ENCODE measurements around the gene SNTG2.
"Not testable (repeated sequence)": the region's sequence is repeated elsewhere in the genome, so short reads cannot be mapped to it uniquely, and the experiment has no call there.

The SNTG2 gene

DNA sequence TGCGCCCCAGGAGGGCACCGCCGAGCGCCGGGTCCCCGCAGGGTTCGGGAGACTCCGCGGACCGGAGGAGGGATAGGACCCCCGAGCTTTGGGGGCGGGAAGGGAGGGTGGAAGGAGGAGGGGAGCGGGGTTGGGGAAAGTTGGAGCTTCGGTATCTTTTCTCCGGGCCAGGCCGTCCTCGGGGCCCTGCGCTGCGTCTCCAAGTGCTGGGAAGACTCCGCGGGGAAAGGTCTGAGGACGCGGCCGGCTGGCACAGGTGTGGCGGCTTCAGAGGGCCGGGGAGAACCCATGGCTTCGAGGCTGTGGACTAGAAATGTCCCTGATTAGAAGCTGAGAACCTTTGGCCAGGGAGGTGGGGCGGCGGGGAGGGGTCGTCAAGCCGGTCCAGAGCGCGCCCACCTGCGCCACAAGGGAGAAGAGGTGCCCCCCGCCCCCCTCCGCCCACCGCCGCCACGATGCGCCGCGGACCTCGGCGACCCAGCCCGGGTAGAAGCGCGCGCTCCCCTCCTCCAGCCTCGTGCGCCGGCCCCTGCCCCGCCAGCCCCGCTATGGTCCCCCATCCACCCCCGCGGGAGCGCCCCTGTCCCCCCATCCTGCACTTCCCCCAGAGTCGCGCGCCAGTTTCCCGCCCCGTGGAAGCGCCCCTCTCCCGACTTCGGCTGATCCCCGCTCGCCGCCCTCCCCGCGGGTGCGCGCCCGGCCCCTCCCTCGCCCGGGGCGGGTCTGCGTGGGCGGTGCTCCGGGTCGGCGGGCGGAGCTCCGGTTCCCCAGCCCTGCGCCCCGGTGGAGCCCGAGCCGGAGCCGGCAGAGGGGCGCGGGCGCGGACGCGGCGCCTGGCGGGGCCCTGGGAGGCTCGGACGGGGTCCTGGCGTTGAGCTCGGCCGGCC lies at the start of gene SNTG2:
Gene SNTG2 (plus strand): TSS at position 770 of the 887 bp plus-strand sequence. CDS start 148 bp downstream, outside the sequence.
- DNase-seq (ENCODE audit: low read depth), result peak; percentile 46

DNA sequence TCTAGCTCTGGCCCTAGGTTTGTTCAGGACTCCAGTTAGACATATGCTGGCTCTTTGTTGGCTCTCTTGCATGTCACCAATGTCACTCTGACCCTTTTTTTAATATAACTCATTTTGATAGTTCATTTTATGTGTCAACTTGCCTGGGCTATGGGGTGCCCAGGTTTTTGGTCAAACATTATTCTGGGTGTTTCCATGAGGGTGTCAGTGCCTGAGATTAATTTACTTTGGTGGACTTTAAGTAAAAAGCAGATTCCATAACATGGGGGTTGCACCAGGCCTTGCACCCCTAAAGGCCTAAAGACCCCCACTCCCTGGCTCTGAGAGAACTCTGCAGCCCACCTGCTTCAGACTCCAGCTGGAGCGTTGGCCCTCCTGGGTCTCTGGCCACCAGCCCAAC lies 48.1 kb upstream of the SNTG2 start:
- DNase-seq (ENCODE audit: low read depth), result no peak

DNA sequence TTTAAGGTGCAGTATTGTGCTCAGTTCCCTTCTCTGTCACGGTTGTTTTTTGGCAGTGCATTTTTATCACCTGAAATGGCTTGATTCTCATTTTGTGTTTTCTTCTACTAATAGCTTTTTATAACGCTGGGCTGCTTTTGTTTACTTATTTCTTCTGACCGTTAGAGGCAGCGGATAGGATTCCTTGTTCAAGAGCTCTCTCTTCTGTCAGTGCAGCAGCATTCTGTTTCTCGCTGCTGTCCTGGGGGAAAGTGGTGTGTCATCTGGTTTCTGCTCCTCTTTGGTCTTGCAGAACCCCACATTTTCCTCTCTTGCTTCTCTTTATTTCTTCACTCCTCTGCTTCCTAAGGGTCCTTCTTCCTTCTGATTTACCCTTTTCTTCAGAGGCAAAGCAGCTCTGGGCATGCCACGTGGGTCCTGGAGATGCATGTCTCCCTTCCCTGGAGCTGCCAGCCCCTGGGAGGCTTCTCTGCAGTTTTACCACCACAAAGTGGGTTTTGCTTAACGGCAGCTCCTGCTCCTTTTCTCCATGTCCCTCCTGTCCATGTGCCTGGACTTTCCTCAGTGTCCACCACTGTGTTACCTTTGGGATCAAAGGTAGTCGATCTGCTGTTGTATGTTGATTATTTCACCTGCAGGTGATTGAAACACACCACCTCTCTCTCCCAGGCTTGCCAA lies 47.3 kb upstream of the SNTG2 start:
- DNase-seq (ENCODE audit: low read depth), result no peak

DNA sequence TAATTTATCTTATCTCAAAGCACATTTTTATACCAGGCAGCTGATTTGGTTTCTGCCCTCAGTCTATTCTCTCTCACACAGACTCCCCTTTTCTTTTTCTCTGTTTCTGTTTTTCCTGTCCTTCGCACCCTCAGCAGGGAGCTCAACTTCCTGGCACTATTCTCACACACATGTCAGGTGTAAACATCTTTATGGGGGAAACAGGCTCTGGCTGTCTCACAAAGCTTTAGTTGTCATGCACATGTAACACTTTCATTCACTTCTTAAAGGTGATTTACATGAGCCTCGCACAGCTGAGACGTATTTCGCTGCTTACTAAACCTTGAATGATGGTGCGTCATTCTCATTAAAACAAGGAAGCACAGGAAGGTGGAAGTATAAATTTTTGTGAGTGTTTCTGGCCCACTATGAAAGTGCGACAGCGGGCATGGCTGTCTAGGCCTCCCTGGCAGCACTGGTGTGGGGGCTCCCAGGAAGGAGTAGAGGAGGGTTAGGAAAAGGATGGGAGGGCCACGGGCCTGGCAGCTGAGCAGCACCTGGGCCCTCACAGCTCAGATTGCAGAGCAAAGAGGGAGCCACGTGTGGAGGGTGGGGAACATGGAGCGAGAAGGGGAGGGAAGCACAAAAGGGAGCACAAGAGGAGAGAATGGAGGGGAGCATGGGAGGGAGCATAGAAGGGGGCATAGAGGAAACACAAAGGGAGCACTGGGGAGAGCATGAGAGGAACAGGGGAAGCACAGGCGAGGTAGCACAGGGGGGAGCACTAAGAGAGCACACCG lies 46.2 kb upstream of the SNTG2 start:
- no peak for DNase-seq (ENCODE audit: low read depth)

DNA sequence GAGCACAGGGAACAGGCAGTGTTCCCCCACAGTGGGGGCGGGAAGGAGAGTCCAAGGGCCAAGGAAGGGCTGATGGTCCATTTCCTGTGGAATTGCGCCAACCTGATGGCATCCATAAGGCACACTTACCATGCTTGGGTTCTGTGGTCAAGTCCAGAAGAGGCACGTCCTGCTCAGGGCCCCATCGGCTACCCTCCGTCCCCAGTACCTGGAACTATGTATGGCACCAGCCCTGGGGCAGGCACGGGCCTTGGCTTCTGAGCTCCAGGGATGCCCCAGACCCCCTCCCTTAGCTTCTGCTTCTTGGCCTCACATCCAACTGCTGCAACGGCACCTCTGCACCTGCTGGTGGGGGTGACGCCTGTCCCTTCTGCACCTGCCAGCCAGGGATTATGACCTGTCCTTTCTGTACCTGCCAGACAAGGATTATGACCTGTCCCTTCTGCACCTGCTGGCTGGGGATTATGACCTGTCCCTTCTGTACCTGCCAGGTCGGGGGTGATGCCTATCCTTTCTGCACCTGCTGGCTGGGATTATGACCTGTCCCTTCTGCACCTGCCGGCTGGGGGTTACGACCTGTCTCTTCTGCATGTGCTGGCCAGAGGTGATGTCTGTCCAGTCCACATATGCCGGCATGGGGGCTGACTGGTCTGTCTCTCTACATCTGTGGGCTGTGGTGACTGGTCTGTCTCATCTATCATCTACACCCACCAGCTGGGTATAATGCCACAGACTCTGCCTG lies 45.4 kb upstream of the SNTG2 start:
- no peak for DNase-seq (ENCODE audit: low read depth)

DNA sequence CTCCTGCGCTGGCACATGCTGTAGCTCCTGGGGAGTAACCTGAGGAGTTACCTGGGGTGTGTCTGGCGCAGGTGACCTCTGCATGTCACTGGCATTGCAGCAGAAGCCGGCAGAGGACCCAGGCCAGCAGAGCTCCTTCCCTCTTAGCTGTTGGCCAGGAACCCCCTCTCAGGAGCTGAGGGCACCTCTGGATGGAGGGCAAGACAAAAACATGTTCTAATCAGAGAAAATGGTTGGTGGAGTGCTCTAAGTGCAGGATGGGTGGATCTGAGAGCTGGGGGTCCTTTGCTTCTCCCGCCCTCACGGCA lies 44.9 kb upstream of the SNTG2 start:
- no peak for DNase-seq (ENCODE audit: low read depth)

DNA sequence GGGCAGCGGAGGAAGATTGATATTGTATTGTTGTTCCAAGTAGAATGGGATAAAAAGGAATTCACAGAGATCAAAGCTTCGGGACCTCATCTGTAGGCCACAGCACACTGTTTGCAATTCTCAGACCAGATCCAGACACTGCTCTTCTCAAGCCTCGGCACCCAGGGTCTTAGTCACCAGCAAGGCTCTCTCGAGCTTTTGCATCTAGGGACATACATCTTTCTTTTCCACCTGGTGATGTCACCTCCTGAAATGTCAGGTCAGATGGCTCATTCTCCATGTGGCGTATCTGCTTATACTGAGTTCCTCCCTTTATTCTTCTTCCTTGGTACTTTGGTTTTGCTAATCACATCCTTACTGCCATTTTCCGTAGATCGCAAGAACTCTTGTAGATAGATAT lies 42.9 kb upstream of the SNTG2 start:
- DNase-seq (ENCODE audit: low read depth), result no peak

DNA sequence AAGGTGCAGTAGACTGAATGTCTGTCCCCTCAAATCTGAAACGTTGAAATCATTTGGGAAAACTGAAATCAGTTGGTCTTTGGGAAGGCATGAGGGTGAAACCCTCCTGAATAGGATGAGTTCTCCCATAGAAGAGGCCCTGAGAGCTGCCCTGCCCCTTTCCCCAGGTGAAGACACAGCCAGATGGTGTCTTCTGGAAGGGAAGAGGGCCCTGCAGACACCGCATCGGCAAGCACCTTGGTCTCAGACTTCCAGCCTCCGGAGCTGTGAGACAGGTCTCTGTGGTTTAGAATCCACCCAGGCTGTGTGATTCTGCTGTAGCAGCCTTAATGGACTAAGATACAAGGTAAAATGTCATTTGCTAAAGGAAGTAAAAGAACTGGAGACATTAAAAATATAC lies 42.1 kb upstream of the SNTG2 start:
- no peak for DNase-seq (ENCODE audit: low read depth)

DNA sequence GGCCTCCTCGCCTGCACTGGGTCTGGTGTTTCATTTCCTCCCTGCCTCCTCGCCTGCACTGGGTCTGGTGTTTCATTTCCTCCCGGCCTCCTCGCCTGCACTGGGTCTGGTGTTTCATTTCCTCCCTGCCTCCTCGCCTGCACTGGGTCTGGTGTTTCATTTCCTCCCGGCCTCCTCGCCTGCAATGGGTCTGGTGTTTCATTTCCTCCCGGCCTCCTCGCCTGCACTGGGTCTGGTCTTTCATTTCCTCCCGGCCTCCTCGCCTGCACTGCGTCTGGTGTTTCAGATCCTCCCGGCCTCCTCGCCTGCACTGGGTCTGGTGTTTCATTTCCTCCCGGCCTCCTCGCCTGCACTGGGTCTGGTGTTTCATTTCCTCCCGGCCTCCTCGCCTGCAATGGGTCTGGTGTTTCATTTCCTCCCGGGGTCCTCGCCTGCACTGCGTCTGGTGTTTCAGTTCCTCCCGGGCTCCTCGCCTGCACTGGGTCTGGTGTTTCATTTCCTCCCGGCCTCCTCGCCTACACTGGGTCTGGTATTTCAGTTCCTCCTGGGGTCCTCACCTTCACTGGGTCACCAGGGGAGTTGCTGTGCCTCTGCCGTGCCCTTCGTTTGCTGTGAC lies 40.8 kb upstream of the SNTG2 start:
- DNase-seq (ENCODE audit: low read depth), result not testable (repeated sequence)

DNA sequence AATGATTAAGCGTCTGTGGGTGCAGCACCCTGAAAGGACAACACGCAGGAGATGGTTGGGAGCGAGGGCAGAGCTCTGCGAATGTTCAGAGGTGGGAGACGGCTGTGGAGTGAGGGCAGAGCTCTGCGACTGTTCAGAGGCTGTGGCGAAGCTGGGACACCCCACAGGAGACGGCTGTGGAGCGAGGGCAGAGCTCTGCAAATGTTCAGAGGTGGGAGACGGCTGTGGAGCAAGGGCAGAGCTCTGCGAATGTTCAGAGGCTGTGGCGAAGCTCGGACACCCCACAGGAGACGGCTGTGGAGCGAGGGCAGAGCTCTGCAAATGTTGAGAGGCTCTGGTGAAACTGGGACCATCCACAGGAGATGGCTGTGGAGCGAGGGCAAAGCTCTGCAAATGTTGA lies 40.0 kb upstream of the SNTG2 start:
- no peak for DNase-seq (ENCODE audit: low read depth)

DNA sequence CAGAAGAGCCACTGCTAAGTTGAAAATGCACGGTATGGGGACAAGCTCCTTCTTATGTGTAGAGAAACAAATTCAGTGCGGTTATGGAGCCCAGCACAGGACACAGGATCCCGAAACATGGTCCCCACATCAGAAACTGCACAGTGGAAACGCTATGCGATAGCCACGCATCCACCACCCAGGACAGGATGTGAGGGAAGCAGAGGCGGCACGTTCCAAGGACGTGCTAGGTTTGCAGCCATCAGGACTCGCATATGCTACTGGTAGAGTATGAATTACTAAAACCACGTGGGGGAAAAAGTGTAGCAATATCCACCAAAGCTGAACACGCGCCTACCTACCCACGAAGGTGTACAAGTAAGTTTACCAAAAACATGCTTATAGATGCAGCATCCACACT lies 34.7 kb upstream of the SNTG2 start:
- no peak for DNase-seq (ENCODE audit: low read depth)

DNA sequence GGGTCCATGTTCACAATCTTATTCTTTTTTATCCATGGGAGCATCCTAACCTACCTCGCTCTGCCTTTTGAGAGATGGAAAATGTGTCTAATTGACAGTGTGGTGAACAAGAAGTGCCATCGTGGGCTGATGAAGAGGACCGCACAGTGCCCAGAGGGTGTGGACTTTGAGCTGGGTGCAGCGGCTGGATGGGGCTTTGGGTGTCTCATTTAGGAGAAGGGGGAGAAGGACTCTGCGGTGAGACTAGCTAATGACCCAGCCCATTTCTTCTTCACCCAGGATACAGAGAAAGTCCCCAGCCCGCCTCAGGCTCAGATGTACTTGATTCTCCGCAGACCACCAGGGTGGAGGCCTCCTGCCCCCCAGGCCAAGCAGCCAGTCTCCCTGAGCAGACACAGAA lies 33.7 kb upstream of the SNTG2 start:
- DNase-seq (ENCODE audit: low read depth), result no peak

DNA sequence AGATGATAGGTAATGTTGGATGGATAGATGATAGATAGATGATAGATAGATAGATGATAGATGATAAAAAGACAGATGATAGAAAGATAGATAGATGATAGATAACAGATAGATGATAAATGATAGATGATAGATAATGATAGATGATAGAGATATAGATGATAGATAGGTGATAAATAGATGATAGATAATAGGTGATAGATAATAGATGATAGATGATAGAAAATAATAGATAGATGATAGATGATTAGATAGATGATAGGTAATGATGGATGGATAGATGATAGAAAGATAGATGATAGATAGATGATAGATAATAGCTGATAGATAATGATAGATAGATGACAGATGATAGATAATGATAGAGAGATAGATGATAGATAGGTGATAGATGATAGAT lies 31.0 kb upstream of the SNTG2 start:
- DNase-seq (ENCODE audit: low read depth), result no peak

DNA sequence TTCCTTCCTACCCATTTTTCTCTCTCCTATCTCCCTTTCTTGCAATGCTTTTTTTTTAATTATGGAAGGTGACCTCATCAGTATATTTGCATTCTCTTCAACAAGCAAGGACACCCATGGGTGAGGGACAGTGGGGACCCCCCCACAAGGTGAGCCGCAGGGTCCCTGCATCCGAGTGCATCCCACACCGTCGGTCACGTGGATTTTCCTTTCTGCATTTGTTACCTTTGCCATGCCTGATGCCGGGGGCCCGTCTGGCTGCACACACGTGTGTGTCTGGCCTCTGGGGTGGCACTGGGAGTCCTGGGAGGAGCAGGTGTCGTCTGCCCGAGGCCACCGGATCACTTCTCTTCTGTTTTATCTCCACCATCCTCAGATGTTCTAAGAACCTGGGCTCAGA lies 30.1 kb upstream of the SNTG2 start:
- DNase-seq (ENCODE audit: low read depth), result no peak

DNA sequence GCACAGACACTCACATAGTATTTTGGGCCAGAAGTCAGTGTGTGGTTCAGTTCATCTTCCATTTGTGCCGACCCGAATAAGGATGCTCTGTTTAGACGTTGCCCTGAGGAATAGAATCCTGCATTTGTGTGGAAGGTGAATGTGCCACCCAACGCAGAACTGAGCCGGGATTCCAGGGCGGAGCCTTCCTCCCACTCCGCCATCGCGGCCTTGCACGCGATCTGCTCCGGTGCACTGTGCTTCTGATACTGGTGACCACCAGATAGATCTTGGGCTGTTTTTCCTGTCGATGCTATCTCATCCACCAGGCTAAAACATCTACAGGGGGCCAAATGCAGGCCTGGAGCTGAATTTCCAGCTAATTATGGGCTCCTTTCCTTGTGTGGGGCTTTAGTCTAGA lies 29.6 kb upstream of the SNTG2 start:
- DNase-seq (ENCODE audit: low read depth), result no peak

DNA sequence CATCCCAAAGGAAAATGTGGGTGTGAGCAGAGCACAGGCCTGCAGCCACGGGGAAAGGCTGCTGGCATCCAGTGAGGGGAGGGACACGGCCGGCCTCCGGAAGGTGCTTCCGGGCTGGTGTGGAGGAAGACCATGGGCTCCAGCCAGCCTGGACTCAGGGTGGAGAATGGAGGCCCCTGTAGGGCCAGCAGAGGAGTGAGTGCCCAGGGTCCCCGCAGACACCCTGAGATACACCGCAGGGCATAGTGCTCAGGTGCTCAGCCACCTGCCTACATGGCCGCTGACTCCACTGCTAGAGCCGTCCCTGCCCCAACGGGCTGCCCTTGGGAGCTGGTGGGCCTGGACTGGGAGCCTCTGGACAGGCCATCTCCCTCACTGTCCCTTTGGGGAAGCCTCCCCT lies 28.5 kb upstream of the SNTG2 start:
- DNase-seq (ENCODE audit: low read depth), result no peak

DNA sequence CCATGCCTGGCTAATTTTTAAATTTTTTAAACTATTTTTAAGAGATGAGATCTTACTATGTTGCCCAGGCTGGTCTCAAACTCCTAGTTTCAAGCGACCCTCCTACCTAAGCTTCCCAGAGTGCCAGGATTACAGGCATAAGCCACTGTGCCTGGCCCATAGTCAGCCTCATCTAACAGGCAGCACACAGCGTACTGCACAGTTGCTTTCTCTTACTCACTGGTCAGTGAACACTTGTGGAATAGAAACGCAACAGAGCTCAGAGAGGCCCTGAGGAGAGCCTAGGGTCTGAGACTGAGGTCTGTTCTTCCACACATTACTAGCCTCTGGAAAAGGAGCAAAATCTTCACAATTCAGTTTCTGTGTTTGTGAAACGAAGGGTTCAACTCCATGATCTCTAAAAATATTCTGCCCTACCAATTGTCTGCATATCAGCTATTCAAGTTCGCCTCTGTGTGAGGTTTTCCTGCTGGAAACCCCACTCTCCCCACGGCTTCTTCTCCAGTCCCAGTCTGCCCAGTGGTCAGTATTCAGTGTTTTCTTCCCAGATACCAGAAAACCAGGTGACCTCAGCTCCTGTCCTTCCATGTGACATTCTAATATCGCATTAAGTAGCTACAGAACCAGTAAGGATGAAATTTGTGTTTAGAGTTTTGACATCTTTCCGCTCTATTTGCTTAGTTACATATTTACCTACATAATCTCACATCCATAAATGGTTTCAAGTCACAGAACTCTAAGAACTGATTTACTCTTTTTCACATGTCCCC lies 26.6 kb upstream of the SNTG2 start:
- DNase-seq (ENCODE audit: low read depth), result no peak

DNA sequence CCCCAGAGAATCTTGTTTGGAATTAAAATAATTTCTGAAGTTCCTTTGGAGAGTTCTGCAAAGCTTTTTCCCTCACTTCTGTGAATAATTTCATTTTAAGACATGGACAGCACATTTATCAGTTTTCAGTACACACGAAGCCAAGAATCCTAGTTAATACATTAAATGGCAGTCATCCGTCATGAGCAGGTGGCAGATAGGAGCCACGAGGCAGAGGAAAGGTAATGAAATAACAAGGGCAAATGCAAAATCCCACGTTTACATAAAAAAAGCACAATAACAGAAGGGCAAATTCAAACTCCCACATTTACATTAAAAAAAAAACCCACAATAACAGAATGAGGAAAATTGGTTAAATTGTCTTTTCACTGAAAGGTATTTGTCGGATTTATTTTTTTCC lies 25.9 kb upstream of the SNTG2 start:
- no peak for DNase-seq (ENCODE audit: low read depth)

DNA sequence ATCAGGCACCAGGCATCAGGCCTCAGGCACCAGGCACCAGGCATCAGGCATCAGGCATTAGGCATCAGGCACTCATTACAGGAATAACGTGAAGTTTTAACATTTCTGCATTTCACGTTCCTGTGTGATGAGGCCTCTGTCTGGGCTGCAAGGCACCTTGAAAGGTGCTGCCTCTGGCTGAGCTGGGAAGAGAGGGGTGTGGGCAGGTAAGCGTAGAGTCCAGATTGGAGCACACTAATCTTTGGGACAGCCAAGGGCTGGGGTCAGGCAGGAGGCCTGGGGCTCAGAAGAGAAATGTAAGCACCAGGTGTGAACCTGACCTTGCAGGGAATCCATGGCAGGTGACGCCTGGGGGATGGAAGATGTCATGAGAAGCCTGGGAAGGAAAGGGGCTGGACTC lies 25.3 kb upstream of the SNTG2 start:
- DNase-seq (ENCODE audit: low read depth), result no peak

DNA sequence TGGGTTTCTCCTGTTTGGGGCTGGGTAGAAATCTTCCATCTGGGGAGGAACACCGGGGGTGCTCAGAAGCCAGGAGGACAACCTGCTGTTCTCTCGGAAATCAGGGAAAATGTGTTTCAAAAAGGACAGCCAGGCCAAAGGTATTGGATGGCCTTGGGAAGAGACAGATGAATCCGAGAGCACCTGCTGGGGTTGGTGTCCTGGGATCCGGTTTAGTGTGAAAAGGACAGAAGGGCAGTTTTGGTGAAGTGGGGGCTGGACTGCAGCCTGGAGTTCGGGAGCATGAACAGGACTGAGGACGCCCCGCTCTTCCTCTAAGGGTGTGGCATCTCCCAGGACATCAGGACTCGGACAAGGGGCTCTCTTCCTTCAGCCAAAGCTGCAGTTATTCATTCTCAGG lies 24.9 kb upstream of the SNTG2 start:
- DNase-seq (ENCODE audit: low read depth), result no peak

DNA sequence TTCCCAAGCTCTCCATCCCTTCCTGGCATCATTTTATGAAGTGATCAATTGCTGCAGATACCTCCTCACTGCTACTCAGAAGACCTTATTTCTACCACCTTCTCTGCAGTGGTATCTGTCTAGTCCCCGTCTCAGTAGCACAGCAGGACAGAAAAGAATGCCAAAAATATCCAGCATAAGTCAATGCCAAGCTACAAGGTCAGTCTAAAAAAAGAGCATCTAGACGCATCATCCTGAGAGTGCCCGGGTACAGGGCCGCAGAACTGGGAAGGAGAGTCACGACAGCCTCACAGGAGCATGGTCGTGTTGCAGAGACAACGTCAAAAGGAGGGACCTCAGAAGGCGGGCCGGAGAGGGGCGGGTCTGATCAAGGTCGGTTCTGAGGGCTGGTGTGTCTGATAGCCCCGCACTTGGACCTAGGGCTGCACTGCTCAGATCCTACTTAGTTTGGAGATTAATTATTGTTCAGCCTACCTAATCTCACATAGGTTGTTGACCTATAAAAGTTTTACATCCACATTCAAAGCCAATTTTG lies 24.3 kb upstream of the SNTG2 start:
- DNase-seq (ENCODE audit: low read depth), result no peak

Measured in stimulated activated CD8-positive, alpha-beta memory T cell treated with anti-CD3 and anti-CD28 coated beads, Interleukin-12 subunit alpha, Interleukin-12 subunit beta, amount 100 ng/mL, for 4 hours (primary cell).